Measurements from ENCODE around the gene GPX7.

The GPX7 gene

DNA sequence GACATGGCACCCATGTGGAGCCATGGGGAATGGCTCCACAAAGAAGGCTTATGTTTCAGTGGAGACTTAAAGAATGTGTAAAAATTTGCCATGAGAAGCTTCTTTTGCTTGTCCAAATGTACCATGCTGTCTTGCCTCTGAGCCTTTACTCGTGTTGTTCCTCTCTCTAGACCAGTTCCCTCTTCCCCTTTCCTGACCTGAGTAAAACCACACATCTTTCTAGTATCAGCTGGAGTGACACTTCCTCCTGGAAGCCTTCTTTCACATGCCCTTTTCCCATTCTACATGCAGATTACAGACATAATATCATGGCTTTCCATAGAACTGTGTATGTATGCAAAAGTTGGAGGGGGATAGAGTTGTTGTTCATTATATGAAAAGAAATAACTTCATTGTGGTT lies 13.6 kb upstream of the GPX7 start:
- DNase-seq = no peak

DNA sequence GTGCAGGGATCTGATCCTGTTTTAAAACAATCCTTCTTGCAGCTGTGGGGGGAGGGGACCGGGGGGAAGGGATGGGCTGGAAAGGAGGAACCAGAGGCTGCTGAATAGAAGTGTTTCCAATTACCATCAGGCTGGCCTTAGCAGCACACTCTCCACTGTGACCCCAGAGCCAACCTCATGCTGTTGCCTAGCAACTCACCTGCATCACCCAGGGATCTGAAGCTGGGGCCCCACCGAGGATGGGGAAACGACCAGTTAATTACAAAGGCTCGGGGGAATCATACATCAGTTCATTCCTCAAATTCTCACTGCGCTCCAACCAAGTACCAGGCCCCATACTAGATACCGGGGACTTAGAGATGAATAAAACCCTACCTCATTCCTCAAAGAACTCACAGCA lies 11.9 kb upstream of the GPX7 start:
- DNase-seq = peak in 2 of 3 experiments; percentile 77 to 96

DNA sequence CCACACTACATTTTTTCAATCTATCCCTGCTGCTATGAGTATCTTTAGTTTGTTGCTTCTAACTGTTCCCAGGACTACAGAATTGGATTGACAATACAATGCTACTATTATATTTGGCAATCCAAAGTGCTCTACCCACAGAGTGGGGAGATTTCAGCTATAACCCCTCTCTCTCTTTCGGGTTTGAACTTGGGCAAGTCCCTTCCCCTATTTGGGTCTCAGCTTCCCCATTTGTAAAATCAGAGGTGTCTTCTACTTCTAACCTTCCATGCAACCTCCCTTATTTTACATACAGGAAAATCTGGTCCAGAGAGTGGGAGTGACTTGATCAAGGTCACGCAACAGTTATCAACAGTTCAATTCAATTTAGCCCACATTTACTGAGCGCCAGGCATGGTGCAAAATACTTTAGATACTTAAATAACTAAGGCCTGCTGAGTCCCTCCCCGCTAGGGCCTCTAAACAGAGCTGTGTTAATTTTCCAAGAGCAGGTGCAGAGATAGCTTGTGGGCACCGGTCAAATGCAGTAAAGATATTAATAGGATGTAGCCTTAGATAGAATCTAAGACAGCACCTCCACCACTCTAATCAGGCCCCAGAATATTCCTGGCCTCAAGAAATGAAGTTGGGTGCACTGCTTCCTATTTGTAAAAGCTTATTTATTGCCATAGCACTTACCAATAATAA lies 9.4 kb upstream of the GPX7 start:
- peak in 1 of 3 experiments; percentile 55 for DNase-seq

DNA sequence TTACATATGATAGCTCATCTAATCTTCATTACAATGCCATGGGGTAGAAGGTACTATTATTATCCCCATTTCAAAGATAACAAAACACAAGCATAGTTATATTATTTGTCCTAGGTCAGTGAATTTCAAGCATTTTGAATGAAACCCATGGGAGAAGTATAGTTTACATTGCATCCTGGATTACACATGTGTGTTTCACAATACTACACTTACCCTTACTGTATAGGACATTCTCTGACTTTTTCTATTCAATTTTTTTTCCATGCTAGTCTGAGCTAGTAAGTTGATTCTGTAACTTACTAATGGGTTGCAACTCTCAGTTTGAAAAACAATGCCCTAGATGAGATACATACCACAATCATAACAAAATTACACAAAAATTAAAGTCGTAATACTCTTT lies 8.7 kb upstream of the GPX7 start:
- DNase-seq = no peak

DNA sequence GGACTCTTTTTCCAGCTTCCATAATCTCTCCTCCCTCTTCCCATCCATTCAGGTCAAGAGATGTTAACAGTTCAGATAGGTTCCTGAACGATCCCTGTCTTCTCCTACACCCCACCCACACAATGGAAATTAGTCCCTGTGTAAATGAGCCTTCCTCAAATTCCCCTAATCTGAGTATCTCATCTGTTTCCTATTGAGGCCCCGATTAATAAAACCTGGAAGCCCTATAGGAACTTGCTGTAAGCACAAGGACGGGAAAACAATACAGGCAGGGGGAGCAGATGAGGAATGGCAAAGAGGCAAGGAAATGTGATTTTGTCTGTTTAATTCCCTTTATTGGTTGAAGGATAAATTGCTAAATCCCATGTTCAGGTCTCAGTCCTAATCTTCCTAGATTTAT lies 7.1 kb upstream of the GPX7 start:
- DNase-seq = no peak

DNA sequence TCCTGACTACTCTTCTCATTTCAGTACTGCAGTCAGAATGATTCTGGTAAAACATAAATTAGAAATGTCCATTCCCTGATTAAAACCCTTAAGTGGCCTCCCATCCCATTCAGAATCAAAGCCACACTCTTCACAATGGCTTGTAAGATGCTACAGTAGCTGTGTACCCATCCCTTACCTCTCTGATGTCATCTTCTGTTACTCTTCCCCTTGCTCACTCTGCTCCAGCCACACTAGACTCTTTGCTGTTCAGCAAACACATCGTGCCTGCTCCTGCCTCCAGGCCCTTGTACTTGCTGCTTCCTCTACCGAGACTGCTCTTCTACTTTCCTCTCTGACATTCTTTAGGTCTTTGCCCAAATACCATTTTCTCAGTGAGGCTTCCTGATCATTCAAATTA lies 4.3 kb upstream of the GPX7 start:
- DNase-seq = no peak

DNA sequence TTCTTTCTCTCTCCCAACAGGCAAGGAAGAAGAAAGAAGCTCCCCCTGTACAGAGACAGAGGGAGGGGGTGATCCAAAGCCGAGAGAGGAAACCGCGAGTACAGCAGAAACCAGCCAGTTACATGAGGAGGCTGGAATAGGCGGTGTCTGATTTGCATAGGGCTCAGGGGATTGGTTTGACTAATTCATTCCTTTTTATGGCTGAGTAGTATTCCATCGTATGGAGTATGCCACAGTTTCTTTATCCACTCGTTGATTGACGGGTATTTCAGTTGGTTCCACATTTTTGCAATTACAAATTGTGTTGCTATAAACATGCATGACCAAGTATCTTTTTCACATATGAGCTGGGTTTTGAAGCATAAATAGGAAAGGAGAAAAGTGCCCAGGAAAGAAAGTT lies 3.4 kb upstream of the GPX7 start:
- no peak for DNase-seq

DNA sequence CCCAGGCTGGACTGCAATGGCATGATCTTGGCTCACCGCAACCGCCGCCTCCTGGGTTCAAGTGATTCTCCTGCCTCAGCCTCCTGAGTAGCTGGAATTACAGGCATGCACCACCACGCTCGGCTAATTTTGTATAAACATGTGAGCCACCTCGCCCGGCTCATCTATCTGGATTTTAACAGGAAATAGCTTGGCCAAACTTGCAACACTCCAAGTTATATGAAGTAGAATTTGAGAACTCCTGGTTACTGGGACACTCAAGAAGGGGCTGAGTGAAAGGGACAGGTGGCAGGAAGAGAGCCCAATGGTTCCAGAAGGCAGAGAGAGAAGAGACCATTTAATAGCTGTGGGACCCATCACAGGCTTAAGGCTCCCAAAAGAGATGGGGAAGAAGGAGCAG lies 2.9 kb upstream of the GPX7 start:
- no peak for DNase-seq

DNA sequence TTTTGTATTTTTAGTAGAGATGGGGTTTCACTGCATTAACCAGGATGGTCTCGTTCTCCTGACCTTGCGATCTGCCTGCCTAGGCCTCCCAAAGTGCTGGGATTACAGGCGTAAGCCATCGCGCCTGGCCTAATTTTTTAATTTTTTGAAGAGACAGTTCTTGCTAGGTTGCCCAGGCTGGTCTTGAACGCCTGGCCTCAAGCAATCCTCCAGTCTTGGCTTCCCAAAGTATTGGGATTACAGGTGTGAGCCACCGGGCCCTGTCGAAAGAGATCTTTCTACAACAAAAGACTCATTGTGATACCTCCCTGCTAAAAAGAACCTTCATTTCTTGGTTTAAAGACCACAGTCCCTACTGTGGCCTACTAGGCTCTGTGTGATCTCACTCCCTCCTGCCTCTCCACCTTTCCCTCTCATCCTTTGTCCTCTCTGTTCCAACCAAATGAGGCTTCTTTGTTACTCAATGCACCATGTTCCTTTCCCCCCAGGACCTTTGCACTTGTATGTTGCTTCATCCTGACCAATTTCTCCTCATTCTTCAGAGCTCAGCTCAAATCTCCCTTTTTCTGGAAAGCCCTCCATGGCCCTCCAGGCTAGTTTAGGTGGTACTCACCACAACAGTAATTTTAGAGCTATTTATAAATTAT lies 1.5 kb upstream of the GPX7 start:
- no peak for DNase-seq

DNA sequence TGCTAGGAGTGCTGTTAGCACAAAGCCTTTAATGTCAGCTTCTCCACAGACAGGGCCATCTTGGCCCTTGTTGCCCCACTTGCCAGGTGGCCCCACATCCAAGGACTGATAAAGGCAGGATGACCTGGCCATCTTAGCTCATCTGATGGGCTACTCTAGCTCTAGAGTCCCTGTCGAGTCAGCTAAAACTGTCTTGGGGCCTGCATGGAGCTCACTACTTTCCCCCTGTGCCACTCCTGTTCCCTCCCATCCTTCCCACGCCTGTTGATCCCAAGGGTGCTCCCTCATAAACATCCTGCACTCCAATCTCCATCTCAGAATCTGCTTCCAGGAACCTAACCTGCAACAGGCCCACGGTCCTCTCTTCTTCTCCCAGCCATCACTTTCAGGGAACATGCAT lies 652 bp upstream of the GPX7 start:
- no peak for DNase-seq

DNA sequence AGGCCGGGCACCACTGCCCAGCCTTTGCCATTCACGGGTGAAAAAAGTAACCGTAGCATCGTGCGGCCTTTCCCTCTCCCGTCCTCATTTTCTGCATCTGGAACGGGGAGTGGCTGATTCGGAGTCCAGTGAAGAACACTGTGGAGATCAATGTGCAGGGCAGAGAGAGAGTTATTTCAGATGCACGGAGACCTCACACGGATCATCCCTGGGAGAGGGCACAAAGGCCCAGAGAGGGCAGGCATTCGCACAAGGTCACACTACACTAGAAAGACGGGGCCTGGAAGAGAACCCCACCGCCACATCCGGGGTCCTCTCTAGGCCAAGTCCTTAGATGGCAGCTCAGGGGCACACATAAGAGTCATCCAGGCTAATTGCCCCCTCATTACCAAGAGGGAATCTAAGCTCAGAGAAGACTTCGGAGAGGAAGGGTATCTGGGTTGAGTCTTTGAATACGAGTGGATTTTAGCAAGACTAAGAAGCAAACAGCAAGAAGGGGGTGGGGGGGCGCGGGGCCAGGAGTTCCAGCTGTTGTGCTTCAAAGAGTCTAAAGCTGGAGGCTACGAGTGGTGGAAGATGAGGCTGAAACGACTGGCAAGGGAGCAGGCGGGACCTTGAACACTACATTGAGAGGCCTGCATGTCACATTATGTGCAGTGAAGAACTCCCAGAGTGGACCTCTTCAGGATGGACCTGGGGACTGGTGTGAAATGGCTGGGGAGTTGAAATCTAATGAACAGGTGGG lies 857 bp downstream of the GPX7 start:
- DNase-seq = peak in 2 of 3 experiments; percentile 72 to 75

DNA sequence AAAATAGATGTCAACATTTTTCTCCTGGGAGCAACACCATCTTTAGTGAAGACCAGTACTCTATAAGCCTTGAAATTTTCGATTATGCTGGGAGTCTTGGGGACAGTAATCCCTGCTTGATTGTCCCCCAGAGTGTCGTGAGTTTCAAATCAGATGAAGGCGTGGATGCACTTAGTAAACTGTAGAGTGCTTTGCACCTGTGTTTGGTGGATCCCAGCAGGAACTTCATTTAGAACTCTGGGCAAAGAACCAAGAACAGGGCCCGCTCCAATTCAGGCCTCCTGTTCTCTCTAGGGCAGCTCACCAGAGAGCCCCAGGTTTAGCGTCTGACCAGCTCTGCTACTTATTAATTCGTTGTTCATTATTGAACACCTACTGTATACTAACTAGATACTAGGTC lies 1.5 kb downstream of the GPX7 start:
- DNase-seq = no peak

DNA sequence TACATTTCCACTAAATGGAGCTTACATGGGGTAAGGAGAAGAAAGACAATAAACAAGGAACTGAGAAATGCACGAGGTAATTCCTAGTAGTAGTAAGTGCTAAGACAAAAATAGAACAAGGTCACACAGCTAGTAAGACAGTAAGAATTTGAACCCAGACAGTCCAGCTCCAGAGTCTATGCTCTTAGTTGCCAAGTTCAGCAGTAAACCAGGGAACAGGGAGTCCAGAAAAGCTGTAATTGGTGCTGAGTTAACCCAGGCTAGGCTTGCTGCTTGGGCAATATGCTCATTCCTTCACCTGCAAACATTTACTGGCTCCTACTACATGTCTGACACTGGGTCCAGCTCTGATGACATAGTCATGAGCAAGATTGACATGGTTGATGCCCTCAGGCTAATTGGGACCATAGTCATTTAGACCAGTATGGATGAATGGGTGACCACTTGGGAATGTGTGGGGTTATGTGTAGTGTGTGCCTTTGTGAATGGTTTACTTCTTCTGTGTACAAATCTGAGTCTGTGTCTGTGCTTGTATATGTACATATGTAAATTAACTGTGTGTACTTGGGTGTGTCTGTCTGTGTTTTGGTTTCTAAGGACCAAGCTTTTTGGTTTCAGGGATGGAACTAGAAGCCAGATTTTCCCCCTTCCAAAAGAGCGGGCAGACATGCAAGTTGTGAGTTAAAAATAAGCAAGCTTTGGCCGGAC lies 2.0 kb downstream of the GPX7 start:
- no peak for DNase-seq

DNA sequence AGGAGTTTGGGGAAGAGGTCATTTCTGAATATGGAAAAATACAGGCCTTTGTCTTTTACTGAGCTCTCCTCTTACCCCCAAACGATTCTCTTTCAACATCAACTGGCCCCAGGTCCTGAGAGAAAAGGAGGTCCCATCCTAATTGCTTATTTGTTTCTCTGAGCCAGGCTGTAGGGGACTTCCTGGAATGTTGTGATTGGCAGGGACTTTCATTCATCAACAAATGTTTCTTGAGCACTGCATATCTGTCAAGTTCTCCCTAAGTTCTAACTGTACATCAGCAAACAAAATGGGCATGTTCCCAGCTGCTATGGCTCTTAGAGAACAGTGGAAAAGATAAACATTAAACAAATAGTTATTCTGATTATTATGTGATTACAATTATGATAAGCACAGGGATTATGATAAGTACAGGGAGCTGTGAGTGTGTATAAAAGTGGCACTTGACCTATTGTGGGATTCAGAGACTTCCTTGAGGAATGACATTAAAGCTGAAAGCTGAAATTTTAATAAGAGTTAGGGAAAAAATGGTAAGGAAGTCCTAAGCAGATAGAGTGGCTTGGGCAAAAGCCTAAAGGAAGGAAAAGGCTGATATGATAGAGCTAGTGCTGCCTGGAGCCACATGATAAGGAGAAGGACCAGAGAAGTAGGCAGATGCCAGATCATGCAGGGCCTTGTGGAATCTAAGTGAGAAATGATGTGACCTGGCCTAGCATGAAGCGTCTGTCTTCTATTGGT lies 11.6 kb downstream of the GPX7 start:
- DNase-seq = no peak

DNA sequence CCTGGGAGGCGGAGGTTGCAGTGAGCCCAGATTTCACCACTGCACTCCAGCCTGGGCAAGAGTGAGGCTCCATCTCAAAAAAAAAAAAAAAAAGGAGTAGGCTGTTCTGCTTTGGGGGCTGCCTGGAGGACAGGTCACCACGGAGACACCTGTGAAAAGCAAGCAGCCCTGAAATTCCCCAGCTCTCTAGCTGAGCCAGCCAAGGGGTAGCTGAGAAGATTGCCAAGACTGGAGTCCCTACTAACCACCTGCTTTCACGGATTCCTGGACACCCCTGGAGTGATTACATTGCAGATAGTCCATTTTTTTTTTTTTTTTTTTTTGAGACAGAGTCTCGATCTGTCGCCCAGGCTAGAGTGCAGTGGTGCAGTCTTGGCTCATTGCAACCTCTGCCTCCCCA lies 12.5 kb downstream of the GPX7 start:
- no peak for DNase-seq

DNA sequence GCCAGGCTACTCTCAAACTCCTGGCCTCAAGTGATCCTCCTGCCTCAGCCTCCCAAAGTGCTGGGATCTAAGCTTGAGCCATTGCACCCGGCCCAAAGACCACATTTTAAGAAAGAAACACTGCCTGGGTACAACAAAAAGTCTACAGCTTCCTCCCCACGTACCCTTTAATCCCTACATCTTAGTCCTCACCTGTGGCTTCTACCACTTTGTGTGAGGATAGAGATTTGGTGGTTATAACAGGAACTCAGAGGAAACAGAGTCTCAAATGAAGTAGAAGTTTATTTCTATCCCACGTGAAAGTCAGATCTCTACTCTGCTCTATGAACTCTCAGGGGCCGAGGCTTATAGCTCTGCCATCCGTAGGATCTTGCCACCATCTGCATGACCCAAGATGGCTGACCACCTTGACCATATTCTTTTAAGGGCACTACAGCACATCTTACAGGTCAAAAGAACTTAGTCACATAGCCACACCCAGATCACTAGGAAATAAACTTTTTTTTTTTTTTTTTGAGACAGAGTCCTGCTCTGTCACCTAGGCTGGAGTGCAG lies 13.4 kb downstream of the GPX7 start:
- DNase-seq = no peak

DNA sequence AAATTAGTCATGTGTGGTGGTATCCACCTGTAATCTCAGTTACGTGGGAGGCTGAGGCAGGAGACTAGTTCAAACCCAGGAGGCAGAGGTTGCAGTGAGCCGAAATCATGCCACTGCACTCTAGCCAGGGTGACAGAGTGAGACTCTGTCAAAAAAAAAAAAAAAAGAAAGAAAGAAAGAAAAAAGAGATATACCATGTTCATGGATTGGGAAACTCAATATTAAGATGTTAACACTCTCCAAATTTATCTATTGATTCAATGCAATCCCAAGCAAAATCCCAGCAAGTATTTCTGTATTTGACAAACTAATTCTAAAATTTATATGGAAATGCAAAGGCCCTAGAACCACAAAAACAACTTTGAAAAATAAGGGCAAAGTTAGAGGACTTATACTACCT lies 19.8 kb downstream of the GPX7 start:
- DNase-seq = no peak

DNA sequence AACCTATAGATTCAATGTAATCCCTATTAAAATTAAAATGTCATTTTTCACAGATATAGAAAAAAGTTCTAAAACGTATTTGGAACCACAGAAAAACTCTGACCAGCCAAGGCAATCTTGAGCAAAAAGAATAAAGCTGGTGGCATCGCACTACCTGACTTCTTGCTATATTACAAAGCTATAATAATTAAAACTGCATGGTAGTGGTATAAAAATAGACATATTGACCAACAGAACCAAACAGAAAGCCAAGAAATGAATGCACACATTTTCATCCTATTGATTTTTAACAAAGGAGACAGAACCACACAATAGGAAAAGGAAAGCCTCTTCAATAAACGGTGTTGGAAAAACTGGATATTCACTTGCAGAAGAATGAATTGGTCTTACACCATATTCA lies 21.6 kb downstream of the GPX7 start:
- DNase-seq = no peak

DNA sequence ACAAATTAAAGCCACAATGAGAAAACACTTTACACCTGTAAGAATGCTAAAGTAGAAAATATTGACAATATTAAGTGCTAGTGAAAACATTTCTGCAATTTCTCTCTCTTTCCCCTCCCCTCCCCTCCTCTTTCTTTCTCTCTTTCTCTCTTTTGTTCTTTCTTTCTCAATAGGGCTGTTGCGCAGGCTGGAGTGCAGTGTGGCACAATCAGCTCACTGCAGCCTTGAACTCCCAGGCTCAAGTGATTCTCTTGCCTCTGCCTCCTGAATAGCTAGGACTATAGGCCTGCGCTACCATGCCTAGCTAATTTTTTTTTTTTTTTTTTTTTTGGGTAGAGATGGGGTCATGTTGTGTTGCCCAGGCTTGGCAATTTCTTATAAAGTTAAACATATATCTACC lies 24.9 kb downstream of the GPX7 start:
- no peak for DNase-seq

DNA sequence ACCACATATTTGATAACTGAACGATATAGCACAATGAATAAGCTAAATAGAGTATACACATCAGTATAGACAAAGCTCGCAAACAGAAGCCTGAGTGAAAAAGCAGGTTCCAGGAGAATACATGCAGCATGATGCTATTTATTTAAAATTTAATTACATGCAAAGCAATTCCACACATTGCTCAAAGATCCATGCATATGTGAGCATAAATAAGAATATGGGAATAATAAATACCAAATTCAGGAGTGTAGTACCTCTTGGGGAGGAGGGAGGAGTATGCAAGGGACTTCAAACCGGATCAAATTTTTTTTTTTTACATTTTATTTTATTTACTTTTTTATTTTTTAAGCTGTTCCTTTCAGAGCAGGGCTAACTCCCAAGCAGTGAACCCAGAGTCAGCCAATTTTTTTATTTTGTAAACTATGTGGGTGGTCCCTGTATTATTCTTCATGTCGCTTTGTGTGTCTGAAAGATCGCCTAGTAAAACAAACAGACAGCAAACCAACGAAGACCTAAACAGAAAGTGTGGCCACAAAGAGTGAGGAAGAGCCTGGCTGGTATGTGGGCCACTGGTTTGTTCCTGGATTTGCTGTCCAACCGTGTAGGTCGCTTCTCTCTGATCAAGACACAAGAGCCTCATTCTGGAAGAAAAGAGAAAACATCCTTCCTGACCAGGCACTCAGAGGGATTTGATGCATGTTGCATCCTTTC lies 26.6 kb downstream of the GPX7 start:
- no peak for DNase-seq

DNA sequence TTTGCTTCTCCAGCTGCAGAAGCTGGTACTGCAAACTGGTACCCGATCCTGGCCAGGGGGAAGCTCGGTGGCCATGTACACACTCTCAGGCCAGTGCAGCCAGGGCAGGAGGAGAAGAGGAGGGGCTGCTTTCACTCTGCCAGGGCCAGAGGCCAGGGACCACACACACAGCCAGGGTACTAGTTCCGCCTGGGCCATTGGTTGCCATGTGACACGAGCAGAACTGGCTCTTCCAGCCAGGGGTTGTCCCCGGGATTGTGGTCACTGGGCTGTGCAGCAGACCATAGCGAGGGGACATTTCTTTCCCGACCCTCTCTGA lies 27.1 kb downstream of the GPX7 start:
- DNase-seq = no peak

DNA sequence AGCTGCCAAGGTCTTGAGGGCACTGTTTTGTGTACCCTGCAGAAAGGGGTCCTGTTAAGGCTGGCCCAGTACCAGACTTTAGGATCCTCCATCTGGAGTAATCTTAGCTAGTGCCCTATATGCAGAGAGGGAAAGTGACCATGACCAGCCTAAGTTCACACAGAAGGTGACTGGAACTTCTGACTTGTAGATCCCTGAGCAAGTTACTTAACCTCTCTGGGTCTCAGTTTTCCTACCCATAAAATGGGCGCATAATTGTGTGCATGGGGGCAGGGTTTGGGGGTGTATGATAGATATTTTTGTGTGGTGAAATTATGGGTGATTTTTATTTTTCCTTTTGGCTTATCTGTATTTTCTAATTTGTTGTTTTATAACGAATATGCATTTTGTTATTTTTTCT lies 27.5 kb downstream of the GPX7 start:
- DNase-seq = no peak
